ENCODE data around the gene SEMA4B. TPM values are rescaled to one million over a fixed set of nuclear protein-coding genes. Genes with fewer than 3 reads are reported as not detected.
"Not testable (repeated sequence)": the region's sequence is repeated elsewhere in the genome, so short reads cannot be mapped to it uniquely, and the experiment has no call there.

SEMA4B gene
- total RNA-seq, 1 donor from 2014 or later, result 18.9 TPM

DNA sequence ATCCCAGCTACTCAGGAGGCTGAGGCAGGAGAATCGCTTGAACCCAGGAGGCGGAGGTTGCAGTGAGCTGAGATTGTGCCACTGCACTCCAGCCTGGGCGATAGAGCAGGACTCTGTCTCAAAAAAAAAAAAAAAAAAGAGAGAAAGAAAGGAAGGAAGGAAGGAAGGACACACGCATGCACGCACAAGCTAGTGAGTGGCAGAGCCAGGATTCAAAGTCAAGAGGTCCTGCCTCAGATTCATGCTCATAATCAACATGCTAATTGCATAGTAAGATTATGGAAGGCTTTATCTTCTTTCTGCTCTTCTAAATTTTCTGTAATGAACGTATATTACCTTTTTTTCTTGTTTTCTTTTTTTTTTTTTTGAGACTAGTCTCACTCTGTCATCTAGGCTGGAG is 59.6 kb downstream of the SEMA4B start:
- H3K4me3 Mint-ChIP-seq; intact Hi-C loops (cut with micrococcal nuclease); H3K27me3 Mint-ChIP-seq; H3K36me3 Mint-ChIP-seq (ENCODE audit: low read depth); H3K27ac Mint-ChIP-seq; H3K9me3 Mint-ChIP-seq; DNase-seq: not testable (repeated sequence)
- peaks cover 13% of the 10 kb centered on the region for H3K4me1 Mint-ChIP-seq

DNA sequence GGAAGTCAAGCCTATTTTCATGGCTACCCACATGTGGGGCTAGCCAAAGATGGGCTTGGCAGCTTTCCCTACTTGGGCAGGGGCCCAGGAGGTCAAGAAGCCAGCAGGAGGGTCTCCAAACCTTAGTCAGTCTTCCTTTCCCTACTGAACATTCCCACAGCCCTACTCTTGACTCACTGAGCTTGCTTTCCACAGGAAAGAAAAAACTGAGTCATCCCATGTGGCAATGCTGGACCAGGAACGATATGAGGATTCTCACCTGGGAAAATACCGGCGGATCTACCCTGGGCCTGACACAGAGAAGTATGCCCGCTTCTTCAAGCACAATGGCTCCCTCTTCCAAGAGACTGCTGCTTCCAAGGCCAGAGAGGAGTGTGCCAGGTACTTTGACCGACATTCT is 60.7 kb downstream of the SEMA4B start:
- Mint-ChIP-seq H3K4me3 (no peak overlapping the region), H3K4me1 (peaks cover 16% of the 10 kb centered on the region), H3K27ac (no peak overlapping the region), H3K27me3 (no peaks in the 10 kb centered on the region), H3K36me3 (ENCODE audit: low read depth) (peaks cover 8% of the 10 kb centered on the region), H3K9me3 (no peaks in the 10 kb centered on the region)
- DNase-seq, result no peak
- intact Hi-C loops (cut with micrococcal nuclease), result no loop called here

GRCh38 chr15:90262426-90262825 is 61.3 kb downstream of the SEMA4B start:
- intact Hi-C loops (cut with micrococcal nuclease), result no loop called here

GRCh38 chr15:90264671-90265070 is 63.5 kb downstream of the SEMA4B start:
- H3K27me3 Mint-ChIP-seq, result no peaks in the 10 kb centered on the region
- intact Hi-C loops (cut with micrococcal nuclease), result loop anchor here (1.0 to 5.0 kb wide), 3 partner anchors 14 to 687 kb away; partner anchors contain the start of genes GDPGP1 and TICRR
- H3K9me3 Mint-ChIP-seq, result no peaks in the 10 kb centered on the region
- H3K36me3 Mint-ChIP-seq (ENCODE audit: low read depth), result peaks cover 26% of the 10 kb centered on the region
- H3K27ac Mint-ChIP-seq, result peak overlapping the region; percentile 97
- H3K4me3 Mint-ChIP-seq, result peak overlapping the region; percentile 94
- peaks cover 28% of the 10 kb centered on the region for H3K4me1 Mint-ChIP-seq
- DNase-seq, result peak; percentile 73

More at GRCh38 chr15:90262426-90262825, 61.3 kb downstream of the SEMA4B start:
- DNase-seq, result no peak
- Mint-ChIP-seq H3K36me3 (ENCODE audit: low read depth) (peaks cover 14% of the 10 kb centered on the region), H3K9me3 (no peaks in the 10 kb centered on the region), H3K4me1 (peaks cover 20% of the 10 kb centered on the region), H3K4me3 (no peak overlapping the region), H3K27me3 (no peaks in the 10 kb centered on the region), H3K27ac (no peak overlapping the region)

- Mint-ChIP-seq H3K36me3 (ENCODE audit: low read depth) (peaks cover 33% of the 10 kb centered on the region), H3K4me3 (peak within 1 kb of the TSS; percentile 94), H3K4me1 (peaks cover 33% of the 10 kb centered on the region), H3K27me3 (no peaks in the 10 kb centered on the region), H3K9me3 (no peaks in the 10 kb centered on the region), H3K27ac (peak within 1 kb of the TSS; percentile 97)
- intact Hi-C loops (cut with micrococcal nuclease), result loop anchor here (1.0 to 5.0 kb wide), 3 partner anchors 15 to 688 kb away; partner anchors contain the start of genes GDPGP1 and TICRR
- DNase-seq, result peak; percentile 98
Observed at GRCh38 chr15:90265271-90266060, 64.3 kb downstream of the SEMA4B start, which contains the start of gene NGRN. Gene NGRN, plus strand, starts transcription at chr15:90265672. Its CDS starts 41 bp downstream, at chr15:90265713.

- Mint-ChIP-seq H3K4me3 (peak overlapping the region; percentile 94), H3K27ac (peak overlapping the region; percentile 97), H3K9me3 (no peaks in the 10 kb centered on the region), H3K36me3 (ENCODE audit: low read depth) (peaks cover 37% of the 10 kb centered on the region), H3K4me1 (peaks cover 34% of the 10 kb centered on the region), H3K27me3 (no peaks in the 10 kb centered on the region)
- intact Hi-C loops (cut with micrococcal nuclease), result loop anchor here (5.0 kb wide), 1 partner anchor 689 kb away; the partner anchor contains the start of gene TICRR
- DNase-seq, result peak; percentile 88
Observed at GRCh38 chr15:90266061-90266431, 64.9 kb downstream of the SEMA4B start.

DNA sequence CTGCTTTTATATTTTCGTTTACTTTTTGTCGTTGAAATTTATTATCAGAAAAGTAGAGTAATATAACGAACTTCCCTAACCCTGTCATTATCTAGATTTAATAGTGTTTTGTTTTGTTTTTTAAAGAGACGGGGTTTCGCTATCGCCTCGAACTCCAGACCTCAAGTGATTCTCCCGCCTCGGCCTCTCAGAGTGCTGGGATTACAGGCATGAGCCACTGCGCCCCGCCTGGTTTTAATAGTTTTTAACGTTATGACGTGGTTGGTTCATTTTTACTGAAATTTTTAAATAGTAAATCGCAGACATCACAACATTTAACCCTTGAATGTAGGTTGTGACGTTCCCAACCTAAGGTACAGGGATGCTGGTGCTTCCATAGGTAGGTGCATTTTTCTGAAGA is 65.4 kb downstream of the SEMA4B start:
- H3K4me3 Mint-ChIP-seq, result peak overlapping the region; percentile 94
- no peaks in the 10 kb centered on the region for H3K9me3 Mint-ChIP-seq
- intact Hi-C loops (cut with micrococcal nuclease), result loop anchor here (5.0 kb wide), 1 partner anchor 689 kb away; the partner anchor contains the start of gene TICRR
- DNase-seq, result peak; percentile 68
- peak overlapping the region; percentile 97 for H3K27ac Mint-ChIP-seq
- peaks cover 41% of the 10 kb centered on the region for H3K36me3 Mint-ChIP-seq (ENCODE audit: low read depth)
- no peaks in the 10 kb centered on the region for H3K27me3 Mint-ChIP-seq
- peaks cover 34% of the 10 kb centered on the region for H3K4me1 Mint-ChIP-seq

DNA sequence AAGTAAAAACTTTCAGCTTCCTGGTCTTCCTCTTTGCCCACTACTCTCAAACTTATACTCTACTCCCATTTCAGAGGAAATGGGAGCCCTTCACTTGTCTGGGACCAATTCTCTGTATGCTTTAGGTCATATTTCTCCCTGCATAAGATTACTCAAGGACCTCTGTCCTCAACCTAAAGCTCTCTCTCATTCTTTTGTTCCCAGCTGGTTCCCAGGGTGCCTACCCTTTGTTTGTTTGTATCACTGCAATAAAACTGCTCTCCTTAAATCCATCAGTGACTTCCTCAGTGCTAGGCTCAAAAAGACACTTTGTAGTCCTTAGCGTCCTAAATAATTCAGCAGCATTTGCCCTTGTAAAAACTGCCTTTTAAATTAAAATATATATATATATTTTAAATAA is 67.3 kb downstream of the SEMA4B start:
- no peaks in the 10 kb centered on the region for H3K27me3 Mint-ChIP-seq
- H3K36me3 Mint-ChIP-seq (ENCODE audit: low read depth), result peaks cover 52% of the 10 kb centered on the region
- H3K4me1 Mint-ChIP-seq, result peaks cover 46% of the 10 kb centered on the region
- intact Hi-C loops (cut with micrococcal nuclease), result loop anchor here (5.0 kb wide), 1 partner anchor 691 kb away; the partner anchor contains the start of gene TICRR
- DNase-seq, result no peak
- H3K4me3 Mint-ChIP-seq, result peak overlapping the region; percentile 94
- H3K9me3 Mint-ChIP-seq, result no peaks in the 10 kb centered on the region
- H3K27ac Mint-ChIP-seq, result no peak overlapping the region

DNA sequence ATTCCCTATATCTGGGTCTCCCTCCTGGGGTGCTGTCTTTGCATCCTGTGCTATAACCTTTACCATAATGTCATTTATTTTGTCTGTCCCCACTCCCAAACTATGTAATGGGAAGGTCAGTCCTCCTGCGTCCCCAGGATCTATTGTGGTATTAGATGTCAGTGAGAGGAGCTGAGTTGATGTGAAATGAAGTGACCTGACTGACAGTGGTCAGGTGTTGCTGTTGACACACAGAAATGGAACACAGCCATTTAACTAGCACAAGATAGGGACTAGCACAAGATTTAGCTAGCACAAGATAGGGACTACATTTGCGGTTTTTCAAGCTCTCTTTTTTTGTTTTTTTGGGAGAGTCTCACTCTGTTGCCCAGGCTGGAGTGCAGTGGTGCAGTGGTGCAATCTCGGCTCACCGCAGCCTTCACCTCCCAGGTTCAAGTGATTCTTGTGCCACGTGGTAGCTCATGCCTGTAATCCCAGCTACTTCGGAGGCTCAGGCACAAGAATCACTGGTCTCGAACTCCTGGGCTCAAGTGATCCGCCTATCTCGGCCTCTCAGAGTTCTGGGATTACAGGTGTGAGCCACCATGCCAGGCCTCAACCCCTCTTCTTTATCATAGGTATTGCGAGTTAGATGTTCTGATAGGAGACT is 69.5 kb downstream of the SEMA4B start:
- H3K4me3 Mint-ChIP-seq, result no peak overlapping the region
- H3K27me3 Mint-ChIP-seq, result no peaks in the 10 kb centered on the region
- intact Hi-C loops (cut with micrococcal nuclease), result no loop called here
- H3K27ac Mint-ChIP-seq, result no peak overlapping the region
- no peaks in the 10 kb centered on the region for H3K9me3 Mint-ChIP-seq
- DNase-seq, result no peak
- peaks cover 60% of the 10 kb centered on the region for H3K36me3 Mint-ChIP-seq (ENCODE audit: low read depth)
- H3K4me1 Mint-ChIP-seq, result peaks cover 37% of the 10 kb centered on the region

DNA sequence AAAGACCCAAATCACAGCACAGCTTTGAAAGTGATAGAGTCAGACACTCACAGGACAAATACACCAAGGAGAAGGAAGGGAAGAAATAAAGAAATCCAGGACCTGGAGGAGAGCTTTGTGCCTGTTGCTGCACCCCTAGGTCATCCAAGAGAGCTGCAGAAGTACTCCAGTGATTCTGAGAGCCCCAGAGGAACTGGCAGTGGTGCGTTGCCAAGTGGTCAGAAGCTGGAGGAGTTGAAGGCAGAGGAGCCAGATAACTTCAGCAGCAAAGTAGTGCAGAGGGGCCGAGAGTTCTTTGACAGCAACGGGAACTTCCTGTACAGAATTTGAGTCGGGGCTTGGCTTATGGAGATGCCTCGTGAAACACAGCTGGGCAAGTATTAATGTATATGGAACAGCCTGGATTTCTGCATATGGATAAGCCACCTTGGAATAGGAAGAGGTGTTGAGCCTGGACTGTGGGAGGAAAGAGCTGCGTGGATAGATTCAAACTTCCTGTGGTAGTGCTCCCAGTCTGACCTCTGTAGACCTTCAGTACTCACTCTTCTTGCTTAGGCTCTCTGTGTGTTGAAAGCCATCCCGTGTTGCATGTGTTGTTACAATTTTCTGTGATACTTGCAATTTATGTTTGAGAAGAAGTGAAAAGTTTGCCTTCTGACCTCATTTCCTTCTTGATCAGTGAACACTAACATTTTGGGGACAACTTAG is 70.5 kb downstream of the SEMA4B start:
- no peak overlapping the region for H3K4me3 Mint-ChIP-seq
- no peak overlapping the region for H3K27ac Mint-ChIP-seq
- H3K36me3 Mint-ChIP-seq (ENCODE audit: low read depth), result peaks cover 56% of the 10 kb centered on the region
- no peaks in the 10 kb centered on the region for H3K9me3 Mint-ChIP-seq
- intact Hi-C loops (cut with micrococcal nuclease), result no loop called here
- no peak for DNase-seq
- H3K27me3 Mint-ChIP-seq, result no peaks in the 10 kb centered on the region
- H3K4me1 Mint-ChIP-seq, result peaks cover 35% of the 10 kb centered on the region

- intact Hi-C loops (cut with micrococcal nuclease); H3K9me3 Mint-ChIP-seq: not testable (repeated sequence)
Observed at GRCh38 chr15:90278467-90278866, 77.3 kb downstream of the SEMA4B start.

More at GRCh38 chr15:90278467-90278866, 77.3 kb downstream of the SEMA4B start:
- H3K4me3 Mint-ChIP-seq; H3K27ac Mint-ChIP-seq; DNase-seq; H3K36me3 Mint-ChIP-seq (ENCODE audit: low read depth); H3K4me1 Mint-ChIP-seq; H3K27me3 Mint-ChIP-seq: not testable (repeated sequence)
